ENCODE data around the gene RPA4. TPM values are rescaled to one million over a fixed set of nuclear protein-coding genes. Genes with fewer than 3 reads are reported as not detected.

The RPA4 gene
- total RNA-seq, 1 experiment from 2014 or later = 0.17 TPM

DNA sequence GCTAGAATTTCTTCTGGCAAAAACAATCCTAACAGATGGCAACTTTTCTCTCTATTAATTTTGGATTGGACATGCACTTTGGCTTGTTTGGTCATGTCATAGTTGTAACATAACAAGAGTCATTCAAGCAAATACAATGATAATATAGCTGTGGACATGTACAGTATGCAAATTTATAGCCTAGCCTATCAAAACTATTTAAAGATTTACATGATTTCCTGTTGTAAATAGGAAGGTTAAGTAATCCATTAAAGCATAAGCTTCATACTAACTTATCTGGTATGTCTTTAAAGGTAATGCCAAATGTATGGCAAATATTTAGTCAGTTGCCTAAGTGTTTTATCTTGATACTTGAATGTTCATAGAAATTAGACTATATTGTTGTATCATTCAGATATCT, 45.3 kb downstream of the RPA4 start (continued):
- TF ChIP-seq, protein P1, sequence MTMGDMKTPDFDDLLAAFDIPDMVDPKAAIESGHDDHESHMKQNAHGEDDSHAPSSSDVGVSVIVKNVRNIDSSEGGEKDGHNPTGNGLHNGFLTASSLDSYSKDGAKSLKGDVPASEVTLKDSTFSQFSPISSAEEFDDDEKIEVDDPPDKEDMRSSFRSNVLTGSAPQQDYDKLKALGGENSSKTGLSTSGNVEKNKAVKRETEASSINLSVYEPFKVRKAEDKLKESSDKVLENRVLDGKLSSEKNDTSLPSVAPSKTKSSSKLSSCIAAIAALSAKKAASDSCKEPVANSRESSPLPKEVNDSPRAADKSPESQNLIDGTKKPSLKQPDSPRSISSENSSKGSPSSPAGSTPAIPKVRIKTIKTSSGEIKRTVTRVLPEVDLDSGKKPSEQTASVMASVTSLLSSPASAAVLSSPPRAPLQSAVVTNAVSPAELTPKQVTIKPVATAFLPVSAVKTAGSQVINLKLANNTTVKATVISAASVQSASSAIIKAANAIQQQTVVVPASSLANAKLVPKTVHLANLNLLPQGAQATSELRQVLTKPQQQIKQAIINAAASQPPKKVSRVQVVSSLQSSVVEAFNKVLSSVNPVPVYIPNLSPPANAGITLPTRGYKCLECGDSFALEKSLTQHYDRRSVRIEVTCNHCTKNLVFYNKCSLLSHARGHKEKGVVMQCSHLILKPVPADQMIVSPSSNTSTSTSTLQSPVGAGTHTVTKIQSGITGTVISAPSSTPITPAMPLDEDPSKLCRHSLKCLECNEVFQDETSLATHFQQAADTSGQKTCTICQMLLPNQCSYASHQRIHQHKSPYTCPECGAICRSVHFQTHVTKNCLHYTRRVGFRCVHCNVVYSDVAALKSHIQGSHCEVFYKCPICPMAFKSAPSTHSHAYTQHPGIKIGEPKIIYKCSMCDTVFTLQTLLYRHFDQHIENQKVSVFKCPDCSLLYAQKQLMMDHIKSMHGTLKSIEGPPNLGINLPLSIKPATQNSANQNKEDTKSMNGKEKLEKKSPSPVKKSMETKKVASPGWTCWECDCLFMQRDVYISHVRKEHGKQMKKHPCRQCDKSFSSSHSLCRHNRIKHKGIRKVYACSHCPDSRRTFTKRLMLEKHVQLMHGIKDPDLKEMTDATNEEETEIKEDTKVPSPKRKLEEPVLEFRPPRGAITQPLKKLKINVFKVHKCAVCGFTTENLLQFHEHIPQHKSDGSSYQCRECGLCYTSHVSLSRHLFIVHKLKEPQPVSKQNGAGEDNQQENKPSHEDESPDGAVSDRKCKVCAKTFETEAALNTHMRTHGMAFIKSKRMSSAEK (CRISPR knock-in tag; IDR thresholded peaks at IDR 0.05; ENCODE audit: borderline replicate concordance) = no peak
- TF ChIP-seq ZNF671 (CRISPR knock-in tag; IDR thresholded peaks at IDR 0.05) (no peak), RELA (CRISPR knock-in tag; IDR thresholded peaks at IDR 0.05; ENCODE audit: borderline replicate concordance) (no peak), EMX1 (CRISPR knock-in tag; IDR thresholded peaks at IDR 0.05) (no peak)

Other genes with a start within 250 kb of the RPA4 start
- gene DIAPH2, start 199.1 kb upstream of the RPA4 start, total RNA-seq (2021) = 14.9 to 15.9 TPM (median 15.4 TPM) in 3 replicates